Measurements from ENCODE around the gene RCAN1. TPM values are rescaled to one million over a fixed set of nuclear protein-coding genes. Genes with fewer than 3 reads are reported as not detected.
A peak's percentile ranks its signal among the peaks of the same experiment; 100 is the strongest.

The RCAN1 gene
- total and polyA plus RNA-seq, 2 of the 13 experiments (the other 11 are each of a cell fraction or from before 2014, with no cell fraction given), result 9.4 to 34.1 TPM

DNA sequence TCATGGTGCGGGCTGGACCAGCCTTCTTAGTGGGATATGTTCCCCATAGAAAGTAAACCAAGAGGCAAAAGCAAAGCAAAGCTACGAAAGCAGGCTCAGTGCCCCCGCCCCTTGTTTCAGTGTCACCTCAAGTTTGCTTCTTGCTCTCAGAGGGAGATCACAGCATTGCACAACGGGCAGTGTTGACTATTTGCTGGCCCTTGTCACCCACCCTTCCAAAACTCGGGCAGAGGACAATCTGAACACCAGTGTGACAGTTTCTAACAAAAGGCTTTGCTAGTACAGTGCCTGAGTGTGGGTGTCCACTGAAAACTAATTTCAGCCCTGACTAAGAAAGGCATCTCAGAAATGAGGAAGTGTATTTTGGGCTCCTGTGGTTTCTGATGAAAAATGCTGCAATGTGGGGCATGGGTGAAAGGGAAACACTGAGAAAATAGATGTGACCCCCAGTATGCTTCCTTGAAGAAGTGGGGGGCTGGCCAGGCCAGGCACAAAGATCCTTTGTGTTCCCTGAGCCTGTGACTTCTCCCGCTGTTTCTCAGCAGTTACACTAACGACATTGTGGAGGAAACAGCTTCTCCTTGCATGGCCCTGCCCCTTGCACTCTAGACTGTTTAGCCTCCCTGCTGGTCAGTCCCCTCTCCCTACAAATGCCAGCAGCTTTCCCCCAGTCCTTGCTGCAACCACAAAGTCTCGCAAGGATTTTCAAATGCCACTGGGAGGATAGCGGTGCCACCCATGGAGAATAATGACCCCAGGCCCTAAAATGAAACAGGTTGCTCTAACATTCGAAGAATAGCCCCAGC, 69.6 kb downstream of the RCAN1 start:
- peak; percentile 62 for DNase-seq (ENCODE audit: low spot score)
- POLR2A ChIA-PET, result interaction anchor here (1.6 to 5.9 kb wide), 3 partner anchors 21 to 34 kb away, joined by 5 to 120 read pairs (median 12); no protein-coding TSS in a partner anchor
- Histone ChIP-seq H3K27me3 (ENCODE audit: control insufficient read depth in 1 of 2, insufficient read depth in 2 of 2, low read length in 2 of 2) (no peaks in the 10 kb centered on the region), H3K4me3 (replicated peaks in 1 of 3; ENCODE audit: insufficient read depth in 1 of 3, low read depth in 2 of 3, low read length in 3 of 3) (peak overlapping the region; percentile 41 to 67 (median 56)), H2AFZ (ENCODE audit: low read length) (peak overlapping the region; percentile 25), H3K4me1 (ENCODE audit: insufficient read depth, low read length) (peaks cover 28% of the 10 kb centered on the region), H3K27ac (ENCODE audit: extremely low read length, insufficient read depth, low read length) (peak overlapping the region; percentile 70), H3K9me3 (ENCODE audit: low read length) (no peaks in the 10 kb centered on the region), H3K36me3 (replicated peaks in 1 of 2; ENCODE audit: control insufficient read depth in 1 of 2, insufficient read depth in 2 of 2, low read length in 2 of 2) (no peaks in the 10 kb centered on the region), H3K9ac (ENCODE audit: insufficient read depth, low read depth, low read length) (peak overlapping the region; percentile 66), H4K20me1 (ENCODE audit: insufficient read depth, low read length) (no peaks in the 10 kb centered on the region), H3K4me2 (ENCODE audit: low read depth, low read length) (peak overlapping the region; percentile 91), H3K79me2 (ENCODE audit: insufficient read depth, low read length) (no peaks in the 10 kb centered on the region)
- in situ Hi-C loops (cut with HindIII; ENCODE audit: extremely low pct_ligation_motif_present, low pct_unique_long_range_greater_than_20kb), result no loop called here
- FAIRE-seq, result peak; percentile 72
- ATAC-seq, result peak; percentile 90
- intact Hi-C loops (cut with micrococcal nuclease; ENCODE audit: unreplicated experiment), result loop anchor here (5.0 kb wide), 1 partner anchor 37 kb away; no protein-coding TSS in a partner anchor
- BruUV-seq (replicated peaks), result TSS peak; percentile 48
- CTCF ChIA-PET (ENCODE audit: low intra/inter-chr PET ratio, low total read pairs), result interaction anchor here (0.9 to 2.4 kb wide), 2 partner anchors 35 to 37 kb away, joined by 3 to 29 read pairs; no protein-coding TSS in a partner anchor
- WGBS (ENCODE audit: low lambda C conversion rate), result 3% methylated on average over 7 of the region's 10 CpGs
- TF ChIP-seq ZNF496 (CRISPR knock-in tag; IDR thresholded peaks at IDR 0.05; ENCODE audit: insufficient replicate concordance) (no peak), SOX13 (IDR thresholded peaks at IDR 0.05) (no peak), SOX13 (CRISPR knock-in tag; conservative IDR thresholded peaks at IDR 0.05 in 1 of 2, IDR thresholded peaks at IDR 0.05 in 1 of 2) (peak in 1 of 2 experiments; percentile 56; a peak in 1 of 4 replicates), CEBPG (CRISPR knock-in tag; IDR thresholded peaks at IDR 0.05) (peak; percentile 85), TSC22D2 (CRISPR knock-in tag; IDR thresholded peaks at IDR 0.05; ENCODE audit: borderline replicate concordance) (no peak), ATF1 (CRISPR knock-in tag; IDR thresholded peaks at IDR 0.05) (no peak), SAP130 (CRISPR knock-in tag; IDR thresholded peaks at IDR 0.05; ENCODE audit: low read depth) (peak; percentile 35), MTA1 (CRISPR knock-in tag; IDR thresholded peaks at IDR 0.05; ENCODE audit: borderline replicate concordance) (peak; percentile 57; the same call in 1 of the 2 replicates), ZNF567 (CRISPR knock-in tag; IDR thresholded peaks at IDR 0.05; ENCODE audit: borderline replicate concordance) (no peak), LCORL (IDR thresholded peaks at IDR 0.05) (no peak), LCORL (CRISPR knock-in tag; IDR thresholded peaks at IDR 0.05) (peak; percentile 55; the same call in 1 of the 2 replicates)
- TF ChIP-seq, protein P1, sequence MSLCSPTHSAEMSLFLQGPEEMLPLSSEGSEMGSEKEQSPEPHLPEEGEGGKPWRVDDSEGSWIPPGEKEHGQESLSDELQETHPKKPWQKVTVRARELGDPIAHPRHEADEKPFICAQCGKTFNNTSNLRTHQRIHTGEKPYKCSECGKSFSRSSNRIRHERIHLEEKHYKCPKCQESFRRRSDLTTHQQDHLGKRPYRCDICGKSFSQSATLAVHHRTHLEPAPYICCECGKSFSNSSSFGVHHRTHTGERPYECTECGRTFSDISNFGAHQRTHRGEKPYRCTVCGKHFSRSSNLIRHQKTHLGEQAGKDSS (CRISPR knock-in tag; IDR thresholded peaks at IDR 0.05; ENCODE audit: borderline replicate concordance, low read depth), result no peak
- TF ChIP-seq, protein P2, sequence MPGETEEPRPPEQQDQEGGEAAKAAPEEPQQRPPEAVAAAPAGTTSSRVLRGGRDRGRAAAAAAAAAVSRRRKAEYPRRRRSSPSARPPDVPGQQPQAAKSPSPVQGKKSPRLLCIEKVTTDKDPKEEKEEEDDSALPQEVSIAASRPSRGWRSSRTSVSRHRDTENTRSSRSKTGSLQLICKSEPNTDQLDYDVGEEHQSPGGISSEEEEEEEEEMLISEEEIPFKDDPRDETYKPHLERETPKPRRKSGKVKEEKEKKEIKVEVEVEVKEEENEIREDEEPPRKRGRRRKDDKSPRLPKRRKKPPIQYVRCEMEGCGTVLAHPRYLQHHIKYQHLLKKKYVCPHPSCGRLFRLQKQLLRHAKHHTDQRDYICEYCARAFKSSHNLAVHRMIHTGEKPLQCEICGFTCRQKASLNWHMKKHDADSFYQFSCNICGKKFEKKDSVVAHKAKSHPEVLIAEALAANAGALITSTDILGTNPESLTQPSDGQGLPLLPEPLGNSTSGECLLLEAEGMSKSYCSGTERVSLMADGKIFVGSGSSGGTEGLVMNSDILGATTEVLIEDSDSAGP (CRISPR knock-in tag; IDR thresholded peaks at IDR 0.05; ENCODE audit: borderline replicate concordance), result peak; percentile 45; the same call in 1 of the 2 replicates
- TF ChIP-seq, protein P3, sequence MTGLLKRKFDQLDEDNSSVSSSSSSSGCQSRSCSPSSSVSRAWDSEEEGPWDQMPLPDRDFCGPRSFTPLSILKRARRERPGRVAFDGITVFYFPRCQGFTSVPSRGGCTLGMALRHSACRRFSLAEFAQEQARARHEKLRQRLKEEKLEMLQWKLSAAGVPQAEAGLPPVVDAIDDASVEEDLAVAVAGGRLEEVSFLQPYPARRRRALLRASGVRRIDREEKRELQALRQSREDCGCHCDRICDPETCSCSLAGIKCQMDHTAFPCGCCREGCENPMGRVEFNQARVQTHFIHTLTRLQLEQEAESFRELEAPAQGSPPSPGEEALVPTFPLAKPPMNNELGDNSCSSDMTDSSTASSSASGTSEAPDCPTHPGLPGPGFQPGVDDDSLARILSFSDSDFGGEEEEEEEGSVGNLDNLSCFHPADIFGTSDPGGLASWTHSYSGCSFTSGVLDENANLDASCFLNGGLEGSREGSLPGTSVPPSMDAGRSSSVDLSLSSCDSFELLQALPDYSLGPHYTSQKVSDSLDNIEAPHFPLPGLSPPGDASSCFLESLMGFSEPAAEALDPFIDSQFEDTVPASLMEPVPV (CRISPR knock-in tag; IDR thresholded peaks at IDR 0.05), result no peak
- TF ChIP-seq, protein P4, sequence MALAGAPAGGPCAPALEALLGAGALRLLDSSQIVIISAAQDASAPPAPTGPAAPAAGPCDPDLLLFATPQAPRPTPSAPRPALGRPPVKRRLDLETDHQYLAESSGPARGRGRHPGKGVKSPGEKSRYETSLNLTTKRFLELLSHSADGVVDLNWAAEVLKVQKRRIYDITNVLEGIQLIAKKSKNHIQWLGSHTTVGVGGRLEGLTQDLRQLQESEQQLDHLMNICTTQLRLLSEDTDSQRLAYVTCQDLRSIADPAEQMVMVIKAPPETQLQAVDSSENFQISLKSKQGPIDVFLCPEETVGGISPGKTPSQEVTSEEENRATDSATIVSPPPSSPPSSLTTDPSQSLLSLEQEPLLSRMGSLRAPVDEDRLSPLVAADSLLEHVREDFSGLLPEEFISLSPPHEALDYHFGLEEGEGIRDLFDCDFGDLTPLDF (CRISPR knock-in tag; IDR thresholded peaks at IDR 0.05), result no peak

All from HepG2 (cell line).